Mesodermal cell (in vitro differentiated cells): ENCODE data around the gene HMGA1.

ENCODE experiments used
- H3K27ac ChIP-seq: 2 replicates; pipeline ENCODE4 v1.7.0; 2013; ENCODE audit warnings: mild to moderate bottlenecking, low read depth, low read length, moderate library complexity; ENCODE audit not compliant: severe bottlenecking
- H3K36me3 ChIP-seq: 2 replicates; pipeline ENCODE4 v1.7.1; 2013; ENCODE audit warnings: mild to moderate bottlenecking, low read length, moderate library complexity; ENCODE audit not compliant: control insufficient read depth, insufficient read depth
- H3K4me1 ChIP-seq: one replicate; pipeline ENCODE4 v1.7.1; 2013; ENCODE audit warnings: mild to moderate bottlenecking, low read length; ENCODE audit not compliant: insufficient read depth, control insufficient read depth, poor library complexity, severe bottlenecking
- H3K4me3 ChIP-seq: 2 replicates; pipeline ENCODE4 v1.7.0; 2013; ENCODE audit warnings: low read length, control low read depth, mild to moderate bottlenecking; ENCODE audit not compliant: insufficient read depth, poor library complexity, severe bottlenecking; ENCODE audit errors: extremely low read depth
- H3K9me3 ChIP-seq: 2 replicates; pipeline ENCODE4 v1.7.1; 2013; ENCODE audit warnings: mild to moderate bottlenecking, low read length, moderate library complexity; ENCODE audit not compliant: control insufficient read depth
- WGBS, 2 experiments: methylation state at CpG; one replicate each; pipeline ENCODE4 v1.1.5; 2013; ENCODE audit warnings: missing lambda C conversion rate in 2 of 2; ENCODE audit not compliant: insufficient coverage in 2 of 2; 5-methylcytosine and 5-hydroxymethylcytosine counted together

HMGA1 gene

GRCh38 chr6:34225551-34225950, 11.1 kb upstream of the HMGA1 start:
- Histone ChIP-seq H3K4me1 (peaks cover 27% of the 10 kb centered on the region), H3K36me3 (no peaks in the 10 kb centered on the region), H3K27ac (no peak overlapping the region), H3K9me3 (no peaks in the 10 kb centered on the region), H3K4me3 (no peak overlapping the region)
- 94 to 96% methylated on average over 4 to 5 of the region's 5 CpGs for WGBS, 2 experiments

- no peak overlapping the region for H3K27ac ChIP-seq
- H3K4me1 ChIP-seq, result peaks cover 27% of the 10 kb centered on the region
- H3K36me3 ChIP-seq, result no peaks in the 10 kb centered on the region
- H3K4me3 ChIP-seq, result no peak overlapping the region
- no peaks in the 10 kb centered on the region for H3K9me3 ChIP-seq
- 80 to 89% methylated on average over 1 to 2 of the region's 7 CpGs for WGBS, 2 experiments
These were observed 10.6 kb upstream of the HMGA1 start for GRCh38 chr6:34226066-34226465.

GRCh38 chr6:34226731-34227586, 9.7 kb upstream of the HMGA1 start:
- WGBS, 2 experiments, result 80 to 87% methylated on average over 5 to 6 of the region's 15 CpGs
- Histone ChIP-seq H3K4me1 (peaks cover 27% of the 10 kb centered on the region), H3K36me3 (no peaks in the 10 kb centered on the region), H3K27ac (peak overlapping the region; percentile 43), H3K9me3 (no peaks in the 10 kb centered on the region), H3K4me3 (no peak overlapping the region)

- peak overlapping the region; percentile 43 for H3K27ac ChIP-seq
These were observed 8.8 kb upstream of the HMGA1 start for GRCh38 chr6:34227761-34228421.

DNA sequence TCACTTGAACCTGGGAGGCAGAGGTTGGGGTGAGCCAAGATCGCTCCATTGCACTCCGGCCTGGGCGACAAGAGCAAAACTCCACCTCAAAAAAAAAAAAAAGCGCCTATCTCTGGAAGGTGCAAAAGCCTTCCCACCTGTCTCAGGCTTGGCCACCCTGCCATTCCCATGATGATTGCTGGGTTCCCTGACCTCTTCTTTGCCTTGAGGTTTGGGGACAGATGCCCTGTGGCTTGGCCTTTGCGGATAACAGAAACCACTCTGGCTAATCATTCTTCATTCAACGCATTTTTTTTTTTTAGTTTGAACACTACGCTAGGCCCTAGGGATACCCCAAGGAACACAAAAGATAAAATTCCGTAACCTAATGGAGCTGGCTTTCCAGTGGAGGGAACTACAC, 6.8 kb upstream of the HMGA1 start:
- no peak overlapping the region for H3K4me3 ChIP-seq
- H3K27ac ChIP-seq, result no peak overlapping the region
- no peaks in the 10 kb centered on the region for H3K36me3 ChIP-seq
- no peaks in the 10 kb centered on the region for H3K9me3 ChIP-seq
- peaks cover 34% of the 10 kb centered on the region for H3K4me1 ChIP-seq
- 88 to 97% methylated on average over 3 to 5 of the region's 8 CpGs for WGBS, 2 experiments

More at GRCh38 chr6:34227761-34228421, 8.8 kb upstream of the HMGA1 start:
- H3K4me3 ChIP-seq, result no peak overlapping the region
- H3K4me1 ChIP-seq, result peaks cover 27% of the 10 kb centered on the region
- no peaks in the 10 kb centered on the region for H3K9me3 ChIP-seq
- 94 to 95% methylated on average over 14 to 16 of the region's 16 CpGs for WGBS, 2 experiments
- H3K36me3 ChIP-seq, result no peaks in the 10 kb centered on the region

DNA sequence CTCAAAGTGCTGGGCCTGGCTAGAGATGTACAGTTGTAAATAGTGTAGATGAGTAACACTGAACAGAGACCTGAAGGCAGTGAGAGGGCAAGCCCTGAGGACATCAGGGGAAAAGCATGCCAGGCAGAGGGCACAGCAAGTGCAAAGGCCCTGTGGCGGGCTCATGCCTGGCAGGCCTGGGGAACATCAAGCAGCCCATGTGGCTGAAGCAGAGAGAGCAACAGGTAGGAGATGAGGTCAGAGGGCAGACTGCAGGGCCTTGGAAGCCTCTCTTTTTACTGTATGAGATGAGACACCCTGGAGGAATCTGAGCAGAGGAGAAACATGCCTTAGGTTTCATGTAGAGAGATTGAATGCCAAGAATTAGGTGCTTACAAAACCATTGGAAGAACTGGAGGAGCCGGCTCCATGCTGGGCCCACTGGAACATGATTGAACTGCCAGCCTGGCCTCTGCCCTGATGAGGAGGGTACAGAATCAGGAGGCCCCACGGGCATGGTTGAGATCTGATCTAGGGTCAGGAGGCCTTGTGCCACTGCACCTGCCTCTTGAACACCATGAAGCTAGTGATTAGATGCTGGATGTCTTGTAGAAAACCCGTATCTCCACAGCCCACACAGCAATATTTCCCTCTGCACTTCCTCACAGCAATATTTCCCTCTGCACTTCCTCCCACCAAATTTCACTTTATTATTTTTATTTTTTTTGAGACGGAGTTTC, 5.9 kb upstream of the HMGA1 start:
- Histone ChIP-seq H3K4me3 (no peak overlapping the region), H3K27ac (no peak overlapping the region), H3K36me3 (no peaks in the 10 kb centered on the region), H3K9me3 (no peaks in the 10 kb centered on the region), H3K4me1 (peaks cover 34% of the 10 kb centered on the region)
- 97 to 100% methylated on average over 3 to 4 of the region's 5 CpGs for WGBS, 2 experiments

GRCh38 chr6:34231566-34232336, 4.9 kb upstream of the HMGA1 start:
- Histone ChIP-seq H3K9me3 (no peaks in the 10 kb centered on the region), H3K4me3 (no peak overlapping the region), H3K27ac (no peak overlapping the region), H3K4me1 (peaks cover 30% of the 10 kb centered on the region), H3K36me3 (no peaks in the 10 kb centered on the region)
- WGBS, 2 experiments, result 90 to 97% methylated on average over 15 of the region's 17 CpGs

GRCh38 chr6:34232901-34233300, 3.8 kb upstream of the HMGA1 start:
- H3K4me1 ChIP-seq, result peaks cover 18% of the 10 kb centered on the region
- no peaks in the 10 kb centered on the region for H3K36me3 ChIP-seq
- H3K4me3 ChIP-seq, result no peak overlapping the region
- WGBS, 2 experiments, result 93 to 97% methylated on average over 4 to 5 of the region's 5 CpGs
- H3K27ac ChIP-seq, result no peak overlapping the region
- H3K9me3 ChIP-seq, result no peaks in the 10 kb centered on the region

GRCh38 chr6:34233867-34234266, 2.8 kb upstream of the HMGA1 start:
- WGBS, 2 experiments, result 93 to 95% methylated on average over 5 to 6 of the region's 7 CpGs

DNA sequence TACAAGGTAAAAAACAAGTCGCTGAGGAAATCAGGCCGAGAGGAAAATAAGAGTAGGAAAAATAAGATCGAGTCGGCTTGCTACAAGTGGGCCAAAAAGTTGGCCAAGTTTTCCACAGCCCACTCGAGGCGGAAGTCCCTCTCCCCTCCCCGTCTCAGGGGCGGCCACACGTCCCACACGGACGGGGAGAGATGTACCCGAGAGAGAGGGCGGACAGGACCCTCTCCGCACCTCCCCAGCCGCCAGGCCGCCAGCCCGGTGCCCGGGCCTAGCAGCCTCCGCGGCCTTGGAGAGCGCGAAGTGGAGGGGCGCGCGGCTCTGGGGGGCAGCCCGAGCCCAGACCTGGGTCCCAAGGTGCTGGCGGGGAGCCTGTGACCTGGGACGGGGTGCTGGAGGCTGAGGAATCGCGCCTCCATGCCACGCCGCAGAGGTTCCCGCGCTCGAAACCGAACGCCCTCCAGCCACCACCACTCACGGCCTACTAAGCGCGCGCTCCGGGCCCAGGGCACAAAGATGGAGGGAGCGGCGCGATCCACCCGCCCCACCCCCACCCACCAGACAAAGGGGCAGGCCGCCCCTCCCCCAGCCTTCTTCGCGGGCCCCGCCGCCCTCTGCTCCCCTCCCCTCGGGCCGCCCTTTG, 1.9 kb upstream of the HMGA1 start:
- Histone ChIP-seq H3K9me3 (no peaks in the 10 kb centered on the region), H3K4me3 (peak overlapping the region; percentile 31), H3K36me3 (peaks cover 15% of the 10 kb centered on the region), H3K4me1 (peaks cover 16% of the 10 kb centered on the region), H3K27ac (peak overlapping the region; percentile 98)
- WGBS, 2 experiments, result 9 to 13% methylated on average over 22 to 30 of the region's 53 CpGs

More at GRCh38 chr6:34233867-34234266, 2.8 kb upstream of the HMGA1 start:
- peaks cover 7% of the 10 kb centered on the region for H3K36me3 ChIP-seq
- peak overlapping the region; percentile 98 for H3K27ac ChIP-seq
- H3K4me1 ChIP-seq, result peaks cover 18% of the 10 kb centered on the region
- H3K4me3 ChIP-seq, result no peak overlapping the region
- no peaks in the 10 kb centered on the region for H3K9me3 ChIP-seq
